ENCODE data around the gene ATF2. TPM values are rescaled to one million over a fixed set of nuclear protein-coding genes. Genes with fewer than 3 reads are reported as not detected.

ATF2 gene
- total and polyA plus RNA-seq, 2 of the 13 experiments (the other 11 are each of a cell fraction or from before 2014, with no cell fraction given), result 91.6 to 95.1 TPM

DNA sequence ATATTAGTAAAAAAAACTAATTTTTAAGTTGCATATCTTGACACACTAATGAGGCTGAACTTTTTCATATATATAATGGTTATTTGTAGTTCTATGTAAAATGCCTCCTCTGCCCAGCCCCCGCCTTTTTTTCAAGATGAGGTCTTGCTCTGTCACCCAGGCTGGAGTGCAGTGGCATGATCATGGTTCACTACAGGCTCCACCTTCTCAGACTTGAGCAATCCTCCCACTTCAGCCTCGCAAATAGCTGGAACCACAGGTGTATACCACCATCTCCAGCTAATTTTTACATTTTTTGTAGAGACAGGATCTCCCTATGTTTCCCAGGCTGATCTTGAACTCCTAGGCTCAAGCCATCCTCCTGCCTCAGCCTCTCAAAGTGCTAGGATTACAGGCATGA lies 24.3 kb downstream of the ATF2 start:
- intact Hi-C loops (cut with micrococcal nuclease; ENCODE audit: unreplicated experiment), result no loop called here
- in situ Hi-C loops (cut with HindIII; ENCODE audit: extremely low pct_ligation_motif_present, low pct_unique_long_range_greater_than_20kb), result no loop called here
- DNase-seq (ENCODE audit: low spot score), result peak; percentile 38
- 78% methylated on average over 2 of the region's 2 CpGs for WGBS (ENCODE audit: low lambda C conversion rate)
- peaks cover 9 to 33% of the 10 kb centered on the region in 2 experiments for H3K36me3 ChIP-seq (replicated peaks in 1 of 2; ENCODE audit: control insufficient read depth in 1 of 2, insufficient read depth in 2 of 2, low read length in 2 of 2)
- peak; percentile 88 for ATAC-seq
- peaks cover 89% of the 10 kb centered on the region for H3K79me2 ChIP-seq (ENCODE audit: insufficient read depth, low read length)
- no peak overlapping the region for H3K4me2 ChIP-seq (ENCODE audit: low read depth, low read length)
- H3K4me3 ChIP-seq (replicated peaks in 1 of 3; ENCODE audit: insufficient read depth in 1 of 3, low read depth in 2 of 3, low read length in 3 of 3), result no peak overlapping the region
- FAIRE-seq, result no peak
- ChIA-PET CTCF (ENCODE audit: low intra/inter-chr PET ratio, low total read pairs) (no interaction called here), POLR2A (interaction anchor here (0.6 to 1.5 kb wide), 2 partner anchors 23 to 25 kb away, joined by 3 to 5 read pairs; no protein-coding TSS in a partner anchor)
- H3K27ac ChIP-seq (ENCODE audit: extremely low read length, insufficient read depth, low read length), result peak overlapping the region; percentile 5
- BruUV-seq (replicated peaks), result no TSS peak
- H2AFZ ChIP-seq (ENCODE audit: low read length), result no peak overlapping the region
- H3K9ac ChIP-seq (ENCODE audit: insufficient read depth, low read depth, low read length), result no peak overlapping the region
- peaks cover 19% of the 10 kb centered on the region for H3K4me1 ChIP-seq (ENCODE audit: insufficient read depth, low read length)
- H3K27me3 ChIP-seq (ENCODE audit: control insufficient read depth in 1 of 2, insufficient read depth in 2 of 2, low read length in 2 of 2), result no peaks in the 10 kb centered on the region
- H3K9me3 ChIP-seq (ENCODE audit: low read length), result no peaks in the 10 kb centered on the region
- peaks cover 37% of the 10 kb centered on the region for H4K20me1 ChIP-seq (ENCODE audit: insufficient read depth, low read length)
- TF ChIP-seq CEBPG (CRISPR knock-in tag; IDR thresholded peaks at IDR 0.05), result peak; percentile 77
- TF ChIP-seq HNF4A (CRISPR knock-in tag; IDR thresholded peaks at IDR 0.05), result peak; percentile 49
- TF ChIP-seq, protein P1, sequence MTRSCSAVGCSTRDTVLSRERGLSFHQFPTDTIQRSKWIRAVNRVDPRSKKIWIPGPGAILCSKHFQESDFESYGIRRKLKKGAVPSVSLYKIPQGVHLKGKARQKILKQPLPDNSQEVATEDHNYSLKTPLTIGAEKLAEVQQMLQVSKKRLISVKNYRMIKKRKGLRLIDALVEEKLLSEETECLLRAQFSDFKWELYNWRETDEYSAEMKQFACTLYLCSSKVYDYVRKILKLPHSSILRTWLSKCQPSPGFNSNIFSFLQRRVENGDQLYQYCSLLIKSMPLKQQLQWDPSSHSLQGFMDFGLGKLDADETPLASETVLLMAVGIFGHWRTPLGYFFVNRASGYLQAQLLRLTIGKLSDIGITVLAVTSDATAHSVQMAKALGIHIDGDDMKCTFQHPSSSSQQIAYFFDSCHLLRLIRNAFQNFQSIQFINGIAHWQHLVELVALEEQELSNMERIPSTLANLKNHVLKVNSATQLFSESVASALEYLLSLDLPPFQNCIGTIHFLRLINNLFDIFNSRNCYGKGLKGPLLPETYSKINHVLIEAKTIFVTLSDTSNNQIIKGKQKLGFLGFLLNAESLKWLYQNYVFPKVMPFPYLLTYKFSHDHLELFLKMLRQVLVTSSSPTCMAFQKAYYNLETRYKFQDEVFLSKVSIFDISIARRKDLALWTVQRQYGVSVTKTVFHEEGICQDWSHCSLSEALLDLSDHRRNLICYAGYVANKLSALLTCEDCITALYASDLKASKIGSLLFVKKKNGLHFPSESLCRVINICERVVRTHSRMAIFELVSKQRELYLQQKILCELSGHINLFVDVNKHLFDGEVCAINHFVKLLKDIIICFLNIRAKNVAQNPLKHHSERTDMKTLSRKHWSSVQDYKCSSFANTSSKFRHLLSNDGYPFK (CRISPR knock-in tag; IDR thresholded peaks at IDR 0.05; ENCODE audit: borderline replicate concordance), result no peak
- no peak for TF ChIP-seq RFX5 (IDR thresholded peaks at IDR 0.05; ENCODE audit: low read depth, low read length)
- no peak for TF ChIP-seq RAD51 (IDR thresholded peaks at IDR 0.05; ENCODE audit: borderline replicate concordance)
- TF ChIP-seq, protein P2, sequence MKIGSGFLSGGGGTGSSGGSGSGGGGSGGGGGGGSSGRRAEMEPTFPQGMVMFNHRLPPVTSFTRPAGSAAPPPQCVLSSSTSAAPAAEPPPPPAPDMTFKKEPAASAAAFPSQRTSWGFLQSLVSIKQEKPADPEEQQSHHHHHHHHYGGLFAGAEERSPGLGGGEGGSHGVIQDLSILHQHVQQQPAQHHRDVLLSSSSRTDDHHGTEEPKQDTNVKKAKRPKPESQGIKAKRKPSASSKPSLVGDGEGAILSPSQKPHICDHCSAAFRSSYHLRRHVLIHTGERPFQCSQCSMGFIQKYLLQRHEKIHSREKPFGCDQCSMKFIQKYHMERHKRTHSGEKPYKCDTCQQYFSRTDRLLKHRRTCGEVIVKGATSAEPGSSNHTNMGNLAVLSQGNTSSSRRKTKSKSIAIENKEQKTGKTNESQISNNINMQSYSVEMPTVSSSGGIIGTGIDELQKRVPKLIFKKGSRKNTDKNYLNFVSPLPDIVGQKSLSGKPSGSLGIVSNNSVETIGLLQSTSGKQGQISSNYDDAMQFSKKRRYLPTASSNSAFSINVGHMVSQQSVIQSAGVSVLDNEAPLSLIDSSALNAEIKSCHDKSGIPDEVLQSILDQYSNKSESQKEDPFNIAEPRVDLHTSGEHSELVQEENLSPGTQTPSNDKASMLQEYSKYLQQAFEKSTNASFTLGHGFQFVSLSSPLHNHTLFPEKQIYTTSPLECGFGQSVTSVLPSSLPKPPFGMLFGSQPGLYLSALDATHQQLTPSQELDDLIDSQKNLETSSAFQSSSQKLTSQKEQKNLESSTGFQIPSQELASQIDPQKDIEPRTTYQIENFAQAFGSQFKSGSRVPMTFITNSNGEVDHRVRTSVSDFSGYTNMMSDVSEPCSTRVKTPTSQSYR (CRISPR knock-in tag; IDR thresholded peaks at IDR 0.05; ENCODE audit: borderline replicate concordance), result peak; percentile 61; the same call in 1 of the 2 replicates
- TF ChIP-seq SIX1 (CRISPR knock-in tag; IDR thresholded peaks at IDR 0.05; ENCODE audit: borderline replicate concordance), result 0 out of 2 replicates have a peak, but pooled peaks have one; percentile 10
- TF ChIP-seq FOXO1 (CRISPR knock-in tag; IDR thresholded peaks at IDR 0.05), result no peak
- no peak for TF ChIP-seq POGZ (CRISPR knock-in tag; IDR thresholded peaks at IDR 0.05)
- TF ChIP-seq ZNF501 (CRISPR knock-in tag; IDR thresholded peaks at IDR 0.05), result 0 out of 2 replicates have a peak, but pooled peaks have one; percentile 16
- 0 out of 2 replicates have a peak, but pooled peaks have one; percentile 10 for TF ChIP-seq SAP130 (CRISPR knock-in tag; IDR thresholded peaks at IDR 0.05; ENCODE audit: low read depth)
- TF ChIP-seq MZF1 (CRISPR knock-in tag; IDR thresholded peaks at IDR 0.05; ENCODE audit: borderline replicate concordance), result no peak
- TF ChIP-seq ZKSCAN5 (CRISPR knock-in tag; IDR thresholded peaks at IDR 0.05), result no peak
- no peak for TF ChIP-seq ZNF138 (CRISPR knock-in tag; IDR thresholded peaks at IDR 0.05; ENCODE audit: low read depth)
- TF ChIP-seq, protein P3, sequence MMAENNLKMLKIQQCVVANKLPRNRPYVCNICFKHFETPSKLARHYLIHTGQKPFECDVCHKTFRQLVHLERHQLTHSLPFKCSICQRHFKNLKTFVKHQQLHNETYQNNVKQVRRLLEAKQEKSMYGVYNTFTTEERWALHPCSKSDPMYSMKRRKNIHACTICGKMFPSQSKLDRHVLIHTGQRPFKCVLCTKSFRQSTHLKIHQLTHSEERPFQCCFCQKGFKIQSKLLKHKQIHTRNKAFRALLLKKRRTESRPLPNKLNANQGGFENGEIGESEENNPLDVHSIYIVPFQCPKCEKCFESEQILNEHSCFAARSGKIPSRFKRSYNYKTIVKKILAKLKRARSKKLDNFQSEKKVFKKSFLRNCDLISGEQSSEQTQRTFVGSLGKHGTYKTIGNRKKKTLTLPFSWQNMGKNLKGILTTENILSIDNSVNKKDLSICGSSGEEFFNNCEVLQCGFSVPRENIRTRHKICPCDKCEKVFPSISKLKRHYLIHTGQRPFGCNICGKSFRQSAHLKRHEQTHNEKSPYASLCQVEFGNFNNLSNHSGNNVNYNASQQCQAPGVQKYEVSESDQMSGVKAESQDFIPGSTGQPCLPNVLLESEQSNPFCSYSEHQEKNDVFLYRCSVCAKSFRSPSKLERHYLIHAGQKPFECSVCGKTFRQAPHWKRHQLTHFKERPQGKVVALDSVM (CRISPR knock-in tag; IDR thresholded peaks at IDR 0.05), result 0 out of 2 replicates have a peak, but pooled peaks have one; percentile 55
- no peak for TF ChIP-seq ZNF530 (CRISPR knock-in tag; IDR thresholded peaks at IDR 0.05; ENCODE audit: low read depth)
- TF ChIP-seq ZNF644 (CRISPR knock-in tag; IDR thresholded peaks at IDR 0.05; ENCODE audit: low read depth), result no peak
- TF ChIP-seq ZNF672 (CRISPR knock-in tag; IDR thresholded peaks at IDR 0.05), result no peak
- TF ChIP-seq HOXA9 (CRISPR knock-in tag; IDR thresholded peaks at IDR 0.05; ENCODE audit: borderline replicate concordance), result no peak

All from HepG2 (cell line).